ENCODE data around the gene HELB. TPM values are rescaled to one million over a fixed set of nuclear protein-coding genes. Genes with fewer than 3 reads are reported as not detected.

HELB gene
- total RNA-seq, 1 experiment from 2014 or later: 2.1 TPM

DNA sequence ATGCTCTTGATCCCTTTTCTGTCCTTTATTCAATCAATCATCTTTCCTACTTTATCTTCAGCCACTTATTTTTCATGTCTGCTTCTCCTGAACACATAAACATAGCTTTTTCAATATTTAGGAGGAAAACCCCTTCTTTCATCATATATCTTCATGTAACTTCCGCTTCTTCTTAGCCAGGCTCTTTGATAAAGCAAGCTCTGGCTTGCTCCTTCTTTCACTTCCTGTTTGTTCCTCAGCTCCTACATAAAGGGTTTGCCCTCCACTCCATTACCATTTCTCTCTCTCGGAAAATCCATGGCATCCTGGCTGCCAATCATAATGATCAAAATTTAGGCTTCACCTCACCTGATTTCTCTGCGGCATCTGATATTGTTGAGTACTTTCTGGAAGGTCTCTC is 33.7 kb upstream of the HELB start:
- Histone ChIP-seq H3K4me3 (ENCODE audit: low read length) (no peak overlapping the region), H3K9me3 (ENCODE audit: low read length) (no peaks in the 10 kb centered on the region), H3K9ac (ENCODE audit: low read length) (no peak overlapping the region), H2AFZ (ENCODE audit: low read length) (no peak overlapping the region), H3K36me3 (ENCODE audit: low read depth, low read length) (no peaks in the 10 kb centered on the region), H3K4me1 (ENCODE audit: insufficient read depth, low read length) (no peaks in the 10 kb centered on the region), H3K9me2 (replicated peaks; ENCODE audit: low read length) (no peaks in the 10 kb centered on the region), H3F3A (ENCODE audit: low read length, unreplicated experiment) (no peaks in the 10 kb centered on the region), H3K4me2 (ENCODE audit: low read length) (no peak overlapping the region), H3K27ac (ENCODE audit: low read length) (no peak overlapping the region), H3K79me2 (ENCODE audit: low read length) (no peaks in the 10 kb centered on the region), H4K20me1 (ENCODE audit: low read length) (no peaks in the 10 kb centered on the region), H3K27me3 (ENCODE audit: low read length) (peaks cover 9% of the 10 kb centered on the region; the same call in 1 of the 2 replicates)
- CTCF ChIA-PET: interaction anchor here (1.5 kb wide), 1 partner anchor 99 kb away, joined by 3 read pairs; the partner anchor contains the start of gene TMBIM4
- BruUV-seq (replicated peaks): no TSS peak
- DNase-seq: no peak
- POLR2A ChIA-PET (ENCODE audit: unreplicated experiment): no interaction called here
- TF ChIP-seq EZH2phosphoT487 (IDR thresholded peaks at IDR 0.05; ENCODE audit: borderline replicate concordance, low read length) (no peak), EZH2 (IDR thresholded peaks at IDR 0.05; ENCODE audit: low read length, unreplicated experiment) (no peak)
- TF ChIP-seq, protein P1, sequence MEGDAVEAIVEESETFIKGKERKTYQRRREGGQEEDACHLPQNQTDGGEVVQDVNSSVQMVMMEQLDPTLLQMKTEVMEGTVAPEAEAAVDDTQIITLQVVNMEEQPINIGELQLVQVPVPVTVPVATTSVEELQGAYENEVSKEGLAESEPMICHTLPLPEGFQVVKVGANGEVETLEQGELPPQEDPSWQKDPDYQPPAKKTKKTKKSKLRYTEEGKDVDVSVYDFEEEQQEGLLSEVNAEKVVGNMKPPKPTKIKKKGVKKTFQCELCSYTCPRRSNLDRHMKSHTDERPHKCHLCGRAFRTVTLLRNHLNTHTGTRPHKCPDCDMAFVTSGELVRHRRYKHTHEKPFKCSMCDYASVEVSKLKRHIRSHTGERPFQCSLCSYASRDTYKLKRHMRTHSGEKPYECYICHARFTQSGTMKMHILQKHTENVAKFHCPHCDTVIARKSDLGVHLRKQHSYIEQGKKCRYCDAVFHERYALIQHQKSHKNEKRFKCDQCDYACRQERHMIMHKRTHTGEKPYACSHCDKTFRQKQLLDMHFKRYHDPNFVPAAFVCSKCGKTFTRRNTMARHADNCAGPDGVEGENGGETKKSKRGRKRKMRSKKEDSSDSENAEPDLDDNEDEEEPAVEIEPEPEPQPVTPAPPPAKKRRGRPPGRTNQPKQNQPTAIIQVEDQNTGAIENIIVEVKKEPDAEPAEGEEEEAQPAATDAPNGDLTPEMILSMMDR (conservative IDR thresholded peaks at IDR 0.05; ENCODE audit: low read depth, low read length): no peak
- no peak for ATAC-seq
- intact Hi-C loops (cut with micrococcal nuclease): no loop called here

DNA sequence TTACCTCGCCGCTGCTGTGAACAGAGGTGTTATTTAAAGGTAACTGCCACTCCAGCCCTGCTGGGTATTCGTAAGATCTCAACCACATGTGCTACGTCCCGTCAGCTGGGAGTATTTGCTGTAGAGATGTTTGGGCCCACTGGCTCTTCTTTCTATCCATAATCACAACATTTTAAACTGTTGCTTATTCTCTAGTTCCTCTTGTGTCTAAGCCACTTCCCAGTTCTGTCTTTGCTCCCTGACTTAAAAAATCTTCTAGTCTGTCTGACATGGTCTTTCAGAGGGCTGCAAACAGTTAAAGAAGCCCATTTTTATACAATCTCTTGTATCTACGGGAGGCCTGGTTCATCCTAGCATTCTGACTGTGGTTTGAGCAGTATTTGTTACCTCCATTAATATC is 33.2 kb upstream of the HELB start:
- no peaks in the 10 kb centered on the region for H3K9me2 ChIP-seq (replicated peaks; ENCODE audit: low read length)
- H2AFZ ChIP-seq (ENCODE audit: low read length): 0 out of 2 replicates have a peak overlapping the region, but pooled peaks have one; percentile 32
- 0 out of 2 replicates have a peak, but pooled peaks cover 3% of the 10 kb centered on the region for H3K27me3 ChIP-seq (ENCODE audit: low read length)
- no peaks in the 10 kb centered on the region for H3K79me2 ChIP-seq (ENCODE audit: low read length)
- H4K20me1 ChIP-seq (ENCODE audit: low read length): no peaks in the 10 kb centered on the region
- CTCF ChIA-PET: interaction anchor here (1.5 kb wide), 1 partner anchor 100 kb away, joined by 3 read pairs; the partner anchor contains the start of gene TMBIM4
- H3K27ac ChIP-seq (ENCODE audit: low read length): no peak overlapping the region
- ATAC-seq (no peak), DNase-seq (no peak)
- intact Hi-C loops (cut with micrococcal nuclease): no loop called here
- no peaks in the 10 kb centered on the region for H3F3A ChIP-seq (ENCODE audit: low read length, unreplicated experiment)
- H3K4me2 ChIP-seq (ENCODE audit: low read length): no peak overlapping the region
- no TSS peak for BruUV-seq (replicated peaks)
- H3K4me1 ChIP-seq (ENCODE audit: insufficient read depth, low read length): no peaks in the 10 kb centered on the region
- no peak overlapping the region for H3K4me3 ChIP-seq (ENCODE audit: low read length)
- no peak for TF ChIP-seq EZH2phosphoT487 (IDR thresholded peaks at IDR 0.05; ENCODE audit: borderline replicate concordance, low read length)
- TF ChIP-seq EZH2 (IDR thresholded peaks at IDR 0.05; ENCODE audit: low read length, unreplicated experiment): no peak
- TF ChIP-seq, protein P1 (conservative IDR thresholded peaks at IDR 0.05; ENCODE audit: low read depth, low read length): no peak
- H3K9ac ChIP-seq (ENCODE audit: low read length): no peak overlapping the region
- POLR2A ChIA-PET (ENCODE audit: unreplicated experiment): no interaction called here
- H3K9me3 ChIP-seq (ENCODE audit: low read length): no peaks in the 10 kb centered on the region
- no peaks in the 10 kb centered on the region for H3K36me3 ChIP-seq (ENCODE audit: low read depth, low read length)

DNA sequence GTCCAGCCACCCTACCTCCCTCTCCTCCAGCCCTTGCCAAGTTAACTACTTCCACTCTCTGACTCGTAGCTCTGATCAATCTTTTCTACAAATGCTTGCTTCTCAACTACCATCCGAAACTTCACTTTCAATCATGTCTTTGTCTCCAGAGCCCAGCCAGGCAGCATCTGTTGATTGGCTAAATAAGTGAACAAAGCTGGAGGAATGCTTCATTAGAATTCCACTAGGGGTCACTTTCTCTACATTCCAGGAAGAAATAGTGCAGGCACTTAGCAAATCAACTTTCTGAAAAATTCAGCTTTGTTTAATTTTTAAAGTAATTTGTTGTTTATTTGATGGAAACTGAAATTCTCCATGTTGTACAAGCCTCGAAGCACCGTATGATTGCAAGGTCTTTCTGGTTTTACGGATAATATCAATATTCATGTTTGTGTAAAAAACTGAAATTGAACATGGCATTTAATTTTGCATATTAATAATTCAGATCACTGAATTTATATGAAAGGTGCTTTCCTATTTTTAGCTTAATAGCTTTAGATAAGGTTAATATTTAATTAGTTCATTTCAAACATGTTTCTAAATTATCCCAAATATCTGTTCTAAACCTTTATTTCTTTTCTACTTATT is 32.4 kb upstream of the HELB start:
- H3K9me2 ChIP-seq (replicated peaks; ENCODE audit: low read length): no peaks in the 10 kb centered on the region
- 0 out of 2 replicates have a peak, but pooled peaks cover 3% of the 10 kb centered on the region for H3K27me3 ChIP-seq (ENCODE audit: low read length)
- H4K20me1 ChIP-seq (ENCODE audit: low read length): no peaks in the 10 kb centered on the region
- no TSS peak for BruUV-seq (replicated peaks)
- no peaks in the 10 kb centered on the region for H3F3A ChIP-seq (ENCODE audit: low read length, unreplicated experiment)
- no peak overlapping the region for H3K9ac ChIP-seq (ENCODE audit: low read length)
- H2AFZ ChIP-seq (ENCODE audit: low read length): peak overlapping the region; percentile 32; the same call in 1 of the 2 replicates
- no peaks in the 10 kb centered on the region for H3K9me3 ChIP-seq (ENCODE audit: low read length)
- no peaks in the 10 kb centered on the region for H3K79me2 ChIP-seq (ENCODE audit: low read length)
- ChIA-PET CTCF (interaction anchor here (0.5 to 1.5 kb wide), 4 partner anchors 100 to 421 kb away, joined by 3 to 4 read pairs (median 3); partner anchors contain the start of gene TMBIM4), POLR2A (ENCODE audit: unreplicated experiment) (no interaction called here)
- no peak overlapping the region for H3K4me3 ChIP-seq (ENCODE audit: low read length)
- TF ChIP-seq EZH2 (IDR thresholded peaks at IDR 0.05; ENCODE audit: low read length, unreplicated experiment) (no peak), EZH2phosphoT487 (IDR thresholded peaks at IDR 0.05; ENCODE audit: borderline replicate concordance, low read length) (no peak)
- TF ChIP-seq, protein P1 (conservative IDR thresholded peaks at IDR 0.05; ENCODE audit: low read depth, low read length): peak; percentile 83
- H3K4me2 ChIP-seq (ENCODE audit: low read length): no peak overlapping the region
- H3K36me3 ChIP-seq (ENCODE audit: low read depth, low read length): no peaks in the 10 kb centered on the region
- H3K27ac ChIP-seq (ENCODE audit: low read length): no peak overlapping the region
- H3K4me1 ChIP-seq (ENCODE audit: insufficient read depth, low read length): no peaks in the 10 kb centered on the region
- intact Hi-C loops (cut with micrococcal nuclease): loop anchor here (5.0 to 10.0 kb wide), 2 partner anchors 125 to 437 kb away; no protein-coding TSS in a partner anchor
- DNase-seq (peak; percentile 68), ATAC-seq (peak; percentile 72; the same call in 1 of the 2 replicates)

Measured in PC-3 (cell line).